HCT116 (cell line): ENCODE data around the gene CCDC127. TPM values are rescaled to one million over a fixed set of nuclear protein-coding genes. Genes with fewer than 3 reads are reported as not detected.

Experiments
- ATAC-seq: fragments of 200-7000 bp; cut with Tn5 transposase; 2 replicates; pipeline ENCODE4 v1.9.1; 2020; ENCODE audit warnings: mild to moderate bottlenecking, moderate library complexity
- BruUV-seq: library from RNA; stranded (reverse); fragments of 400-500 nt; replicated peaks from 2 replicates; lab custom pipeline; 2021; lab: Mats Ljungman, UMichigan
- CTCF ChIA-PET: fragments of 300-600 bp; sonication (Branson Sonifier 250); formaldehyde crosslinking; loops from one replicate; lab custom pipeline; 2021; ENCODE audit warnings: antibody characterized with exemption; lab: Charles Lee
- POLR2A ChIA-PET: fragments of 300-600, 350-600 bp; sonication (Branson Sonifier 250); formaldehyde crosslinking; loops from one replicate; lab custom pipeline; 2021; ENCODE audit warnings: antibody characterized with exemption; lab: Charles Lee
- RAD21 ChIA-PET, 2 experiments: fragments of 300-600 bp; sonication (Branson Sonifier 250); formaldehyde crosslinking; loops; one replicate each; lab custom pipeline; 2023; ENCODE audit warnings: low total read pairs in 2 of 2; ENCODE audit not compliant: uncharacterized antibody in 2 of 2, unreplicated experiment in 2 of 2, low non-redundant PET in 1 of 2; lab: Charles Lee
- DNase-seq: peaks from one replicate; pipeline ENCODE4 v3.0.0-alpha.2; 2010; ENCODE audit warnings: low read depth, low spot score
- H2AFZ ChIP-seq: fragments of 200-600 bp; shearing (Covaris generic), sonication (generic); 2 replicates; pipeline ENCODE4 v1.6.1; 2017; ENCODE audit warnings: low read depth, mixed run types, mixed read lengths, antibody characterized with exemption, low read length; ENCODE audit not compliant: poor library complexity, severe bottlenecking
- H3K27ac ChIP-seq: 2 replicates; pipeline ENCODE4 v1.5.1; 2012; ENCODE audit warnings: low read depth, low read length
- H3K27me3 ChIP-seq: fragments of 200-600 bp; sonication (generic); 2 replicates; pipeline ENCODE4 v1.6.1; 2016; ENCODE audit warnings: mixed run types, low read length, mixed read lengths; ENCODE audit not compliant: insufficient read depth
- H3K36me3 ChIP-seq, 2 experiments: fragments of 200-500 bp in 1 of 2; fragments of 200-600 bp in 1 of 2; sonication (Bioruptor generic) in 1 of 2; sonication (generic) in 1 of 2; 2 replicates each; pipeline versions ENCODE4 v1.5.1 to v1.6.1; 2014 to 2016; ENCODE audit warnings: low read length in 2 of 2, inconsistent platforms in 1 of 2, mixed read lengths in 1 of 2, mixed run types in 1 of 2; ENCODE audit not compliant: insufficient read depth in 2 of 2, control insufficient read depth in 1 of 2
- H3K4me1 ChIP-seq, 2 experiments: fragments of 200-600 bp in 1 of 2; sonication (generic) in 1 of 2; 2 replicates each; pipeline versions ENCODE4 v1.5.1 to v1.6.1; 2012 to 2017; ENCODE audit warnings: low read length in 2 of 2, inconsistent platforms in 1 of 2, mild to moderate bottlenecking in 1 of 2, mixed read lengths in 1 of 2, mixed run types in 1 of 2, moderate library complexity in 1 of 2; ENCODE audit not compliant: insufficient read depth in 2 of 2, control insufficient read depth in 1 of 2
- H3K4me2 ChIP-seq: fragments of 200-600 bp; sonication (generic); 2 replicates; pipeline ENCODE4 v1.6.1; 2017; ENCODE audit warnings: mixed run types, low read length, mixed read lengths
- H3K4me3 ChIP-seq, 2 experiments: fragments of 200-600 bp in 1 of 2; sonication (generic) in 1 of 2; replicated peaks in 1 of 2; 2 replicates each; pipeline ENCODE4 v1.5.1; 2011 to 2016; ENCODE audit warnings: low read length in 2 of 2, control low read depth in 1 of 2, low read depth in 1 of 2, mild to moderate bottlenecking in 1 of 2, mixed read lengths in 1 of 2, mixed run types in 1 of 2
- H3K79me2 ChIP-seq: fragments of 200-600 bp; sonication (generic); 2 replicates; pipeline ENCODE4 v1.6.1; 2017; ENCODE audit warnings: mild to moderate bottlenecking, mixed run types, low read length, moderate library complexity, mixed read lengths; ENCODE audit not compliant: insufficient read depth
- H3K9ac ChIP-seq: fragments of 200-600 bp; sonication (generic); 2 replicates; pipeline ENCODE4 v1.6.1; 2016; ENCODE audit warnings: low read length, mixed read lengths
- H3K9me2 ChIP-seq: fragments of 200-600 bp; sonication (generic), shearing (Covaris generic); 2 replicates; pipeline ENCODE4 v1.6.1; 2017; ENCODE audit warnings: mixed run types, mild to moderate bottlenecking, moderate library complexity; ENCODE audit not compliant: insufficient read depth
- H3K9me3 ChIP-seq, 2 experiments: fragments of 200-500 bp in 1 of 2; fragments of 200-600 bp in 1 of 2; sonication (Bioruptor generic) in 1 of 2; sonication (generic) in 1 of 2; 2 replicates each; pipeline ENCODE4 v1.6.1; 2014 to 2017; ENCODE audit warnings: low read length in 2 of 2, mixed read lengths in 2 of 2, inconsistent platforms in 1 of 2, low read depth in 1 of 2, mild to moderate bottlenecking in 1 of 2, mixed run types in 1 of 2, moderate library complexity in 1 of 2; ENCODE audit not compliant: control insufficient read depth in 1 of 2, insufficient read depth in 1 of 2
- H4K20me1 ChIP-seq: fragments of 200-600 bp; sonication (generic), shearing (Covaris generic); 2 replicates; pipeline ENCODE4 v1.6.1; 2017; ENCODE audit warnings: mixed run types, mild to moderate bottlenecking, moderate library complexity; ENCODE audit not compliant: insufficient read depth
- CEBPB ChIP-seq: IDR thresholded peaks from 2 replicates; pipeline ENCODE4 v1.6.1; 2012; ENCODE audit warnings: low read depth
- EZH2 ChIP-seq: fragments of 200-600 bp; sonication (generic); IDR thresholded peaks from 2 replicates; pipeline ENCODE4 v1.6.1; 2017; ENCODE audit warnings: antibody characterized with exemption, mixed run types
- EZH2phosphoT487 ChIP-seq: fragments of 200-600 bp; IDR thresholded peaks from 2 replicates; pipeline ENCODE4 v1.6.1; 2018; ENCODE audit warnings: antibody characterized with exemption, borderline replicate concordance
- SIN3A ChIP-seq: IDR thresholded peaks from 2 replicates; pipeline ENCODE4 v1.6.1; 2012; ENCODE audit warnings: low read depth
- SRF ChIP-seq: IDR thresholded peaks from 2 replicates; pipeline ENCODE4 v1.6.1; 2012; ENCODE audit warnings: low read depth
- ZNF274 ChIP-seq: fragments of 200-500 bp; sonication (Bioruptor generic); IDR thresholded peaks from 2 replicates; pipeline ENCODE4 v1.6.1; 2014; ENCODE audit warnings: mild to moderate bottlenecking, low read depth, low read length, inconsistent platforms
- intact Hi-C: fragments of 100-400 bp; cut with micrococcal nuclease; formaldehyde crosslinking; loops from 2 replicates; pipeline ENCODE4 v1.10.0; 2022
- total RNA-seq: library from RNA; stranded (reverse); gene quantifications from one replicate; pipeline ENCODE4 v1.2.1, GENCODE V29; 2021; ENCODE audit not compliant: unreplicated experiment
- TF ChIP-seq, protein P1 (sequence below), 3 experiments: fragments of 200-600 bp in 1 of 3; sonication (generic) in 1 of 3; IDR thresholded peaks in 2 of 3; conservative IDR thresholded peaks in 1 of 3; 2 replicates each; pipeline ENCODE4 v1.5.1; 2012 to 2017; ENCODE audit warnings: low read depth in 2 of 3, low read length in 2 of 3, antibody characterized with exemption in 1 of 3, borderline replicate concordance in 1 of 3, control low read depth in 1 of 3, mild to moderate bottlenecking in 1 of 3, mixed read lengths in 1 of 3, mixed run types in 1 of 3, moderate library complexity in 1 of 3; ENCODE audit not compliant: insufficient read depth in 1 of 3

The CCDC127 gene
- total RNA-seq, 1 experiment from 2014 or later, result 5.1 TPM

DNA sequence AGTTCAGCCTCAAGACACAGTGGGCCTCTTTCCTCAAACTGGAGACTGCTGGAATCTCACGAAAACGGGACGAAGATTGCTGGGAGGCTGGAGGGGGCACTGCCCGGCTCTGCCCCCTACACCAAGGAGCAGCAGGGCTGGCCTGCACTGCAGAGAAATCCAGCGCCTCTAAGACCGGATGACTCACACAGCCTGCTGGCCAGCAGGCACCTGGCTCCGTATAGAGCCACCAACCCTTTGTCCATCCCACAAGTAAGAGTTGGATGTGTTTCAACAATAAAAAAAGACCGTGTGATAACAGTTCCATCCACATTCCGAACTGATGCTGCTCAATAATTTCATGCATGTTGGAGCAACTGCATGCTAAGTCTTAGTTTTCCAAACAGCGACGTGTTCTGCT, 11.5 kb downstream of the CCDC127 start (continued):
- TF ChIP-seq, protein P1, sequence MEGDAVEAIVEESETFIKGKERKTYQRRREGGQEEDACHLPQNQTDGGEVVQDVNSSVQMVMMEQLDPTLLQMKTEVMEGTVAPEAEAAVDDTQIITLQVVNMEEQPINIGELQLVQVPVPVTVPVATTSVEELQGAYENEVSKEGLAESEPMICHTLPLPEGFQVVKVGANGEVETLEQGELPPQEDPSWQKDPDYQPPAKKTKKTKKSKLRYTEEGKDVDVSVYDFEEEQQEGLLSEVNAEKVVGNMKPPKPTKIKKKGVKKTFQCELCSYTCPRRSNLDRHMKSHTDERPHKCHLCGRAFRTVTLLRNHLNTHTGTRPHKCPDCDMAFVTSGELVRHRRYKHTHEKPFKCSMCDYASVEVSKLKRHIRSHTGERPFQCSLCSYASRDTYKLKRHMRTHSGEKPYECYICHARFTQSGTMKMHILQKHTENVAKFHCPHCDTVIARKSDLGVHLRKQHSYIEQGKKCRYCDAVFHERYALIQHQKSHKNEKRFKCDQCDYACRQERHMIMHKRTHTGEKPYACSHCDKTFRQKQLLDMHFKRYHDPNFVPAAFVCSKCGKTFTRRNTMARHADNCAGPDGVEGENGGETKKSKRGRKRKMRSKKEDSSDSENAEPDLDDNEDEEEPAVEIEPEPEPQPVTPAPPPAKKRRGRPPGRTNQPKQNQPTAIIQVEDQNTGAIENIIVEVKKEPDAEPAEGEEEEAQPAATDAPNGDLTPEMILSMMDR (IDR thresholded peaks at IDR 0.05 in 2 of 3, conservative IDR thresholded peaks at IDR 0.05 in 1 of 3; ENCODE audit: borderline replicate concordance in 1 of 3, insufficient read depth in 1 of 3, low read depth in 2 of 3, low read length in 2 of 3), result no peak
- TF ChIP-seq SRF, result no peak

- H4K20me1 ChIP-seq, result no peaks in the 10 kb centered on the region
- peaks cover 26% of the 10 kb centered on the region for H3K79me2 ChIP-seq
- peaks cover 0 to 7% of the 10 kb centered on the region in 2 experiments; a peak in 2 of 4 replicates for H3K36me3 ChIP-seq
- POLR2A ChIA-PET, result no interaction called here
- no peaks in the 10 kb centered on the region for H3K9me2 ChIP-seq
- ATAC-seq, result no peak
- H3K27me3 ChIP-seq, result no peaks in the 10 kb centered on the region
- H3K4me3 ChIP-seq, result no peak overlapping the region
- no peak overlapping the region for H2AFZ ChIP-seq
- no peaks in the 10 kb centered on the region for H3K9me3 ChIP-seq
- TF ChIP-seq ZNF274, result no peak
- TF ChIP-seq EZH2phosphoT487, result no peak
- no peak for TF ChIP-seq EZH2
- TF ChIP-seq CEBPB, result no peak
- TF ChIP-seq, protein P1 (IDR thresholded peaks at IDR 0.05 in 2 of 3, conservative IDR thresholded peaks at IDR 0.05 in 1 of 3; ENCODE audit: borderline replicate concordance in 1 of 3, insufficient read depth in 1 of 3, low read depth in 2 of 3, low read length in 2 of 3), result no peak
- no peak for TF ChIP-seq SIN3A
- TF ChIP-seq, all 23 proteins: peak for 0
- ChIA-PET CTCF (no interaction called here), RAD21 (no interaction called here)
- BruUV-seq, result TSS peak; percentile 26
- Histone ChIP-seq H3K4me2 (no peak overlapping the region), H3K4me1 (no peaks in the 10 kb centered on the region), H3K27ac (no peak overlapping the region), H3K9ac (no peak overlapping the region)
- DNase-seq, result no peak
- intact Hi-C loops, result no loop called here
These were observed 12.8 kb downstream of the CCDC127 start for GRCh38 chr5:204966-205670.
